GM12878 (cell line): ENCODE results near the gene CD164L2.

Experiments
- CTCF ChIP-seq, 3 experiments: IDR thresholded peaks in 2 of 3; conservative IDR thresholded peaks in 1 of 3; 2 replicates each; pipeline ENCODE4 v1.5.1; 2011; ENCODE audit warnings: low read depth in 3 of 3, low read length in 3 of 3, mild to moderate bottlenecking in 3 of 3, control low read depth in 2 of 3, moderate library complexity in 2 of 3, inconsistent platforms in 1 of 3, mixed read lengths in 1 of 3; ENCODE audit not compliant: control insufficient read depth in 2 of 3, insufficient read depth in 1 of 3; ENCODE audit errors: extremely low read depth in 1 of 3
- EP300 ChIP-seq, 2 experiments: fragments of 150-350 bp in 1 of 2; IDR thresholded peaks; 2 replicates each; pipeline ENCODE4 v1.6.1; 2011 to 2012; ENCODE audit warnings: low read depth in 2 of 2, low read length in 2 of 2, borderline replicate concordance in 1 of 2, improper control_type of control experiment in 1 of 2, inconsistent platforms in 1 of 2; ENCODE audit not compliant: control insufficient read depth in 1 of 2
- FOXM1 ChIP-seq: IDR thresholded peaks from 2 replicates; pipeline ENCODE4 v1.6.1; 2012; ENCODE audit warnings: low read depth, mild to moderate bottlenecking, inconsistent platforms, low read length, moderate library complexity
- PAX8 ChIP-seq: fragments of 450-650 bp; IDR thresholded peaks from 2 replicates; pipeline ENCODE4 v1.6.1; 2017; ENCODE audit warnings: mild to moderate bottlenecking, moderate library complexity
- POLR2A ChIP-seq: IDR thresholded peaks from 2 replicates; pipeline ENCODE4 v1.6.1; 2011; ENCODE audit warnings: low read depth, mild to moderate bottlenecking, low read length
- SMC3 ChIP-seq: IDR thresholded peaks from 2 replicates; pipeline ENCODE4 v1.6.1; 2011; ENCODE audit warnings: low read length, improper control_type of control experiment, borderline replicate concordance
- USF1 ChIP-seq: IDR thresholded peaks from 2 replicates; pipeline ENCODE4 v1.6.1; 2011; ENCODE audit warnings: borderline replicate concordance, low read depth, mild to moderate bottlenecking, moderate library complexity, mixed read lengths, low read length; ENCODE audit not compliant: insufficient read depth; ENCODE audit errors: extremely low read length

DNA sequence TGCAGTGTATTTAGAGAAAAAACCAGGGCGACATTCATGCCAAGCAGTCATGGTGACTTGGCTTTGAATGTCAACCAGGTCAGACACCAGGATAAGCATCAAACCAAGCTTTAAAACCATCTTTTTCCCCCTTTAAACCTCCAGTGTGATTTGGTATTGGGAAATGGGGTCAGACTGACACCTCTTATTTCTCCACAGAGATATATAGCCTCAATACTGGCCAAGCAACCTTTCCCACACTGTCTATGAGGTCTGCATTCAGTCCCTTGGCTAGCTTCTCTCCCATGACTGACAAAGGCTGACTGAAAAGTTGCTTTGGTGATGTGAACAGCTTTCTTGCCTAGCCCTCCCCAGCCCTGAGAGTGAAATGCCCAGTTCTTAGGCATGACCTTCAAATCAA is 31.0 kb upstream of the CD164L2 start:
- TF ChIP-seq FOXM1 = no peak
- no peak for TF ChIP-seq CTCF (IDR thresholded peaks at IDR 0.05 in 2 of 3, conservative IDR thresholded peaks at IDR 0.05 in 1 of 3; ENCODE audit: control insufficient read depth in 2 of 3, extremely low read depth in 1 of 3, insufficient read depth in 1 of 3, low read depth in 3 of 3, low read length in 3 of 3)
- no peak for TF ChIP-seq EP300 (IDR thresholded peaks at IDR 0.05; ENCODE audit: borderline replicate concordance in 1 of 2, control insufficient read depth in 1 of 2, low read depth in 2 of 2, low read length in 2 of 2)
- no peak for TF ChIP-seq SMC3
- TF ChIP-seq USF1 = no peak
- no peak for TF ChIP-seq PAX8
- no peak for TF ChIP-seq POLR2A
